Muscle of leg (tissue), 16 donors: Measurements from ENCODE around the gene NR1I2. TPM values are rescaled to one million over a fixed set of nuclear protein-coding genes. Genes with fewer than 3 reads are reported as not detected.

Experiments used
- DNase-seq: peaks from one replicate; pipeline ENCODE4 v3.0.0; 2013
- H3K27ac ChIP-seq: one replicate; pipeline ENCODE4 v1.5.1; 2013; ENCODE audit warnings: mild to moderate bottlenecking, low read length, control low read depth
- H3K27me3 ChIP-seq: one replicate; pipeline ENCODE4 v1.6.1; 2013; ENCODE audit warnings: low read length; ENCODE audit not compliant: control insufficient read depth, insufficient read depth
- H3K36me3 ChIP-seq: one replicate; pipeline ENCODE4 v1.6.1; 2013; ENCODE audit warnings: low read length; ENCODE audit not compliant: control insufficient read depth, insufficient read depth
- H3K4me1 ChIP-seq: one replicate; pipeline ENCODE4 v1.6.1; 2013; ENCODE audit warnings: low read length; ENCODE audit not compliant: control insufficient read depth, insufficient read depth
- H3K4me3 ChIP-seq: one replicate; pipeline ENCODE4 v1.5.1; 2013; ENCODE audit warnings: low read length, control low read depth
- H3K9me3 ChIP-seq: replicated peaks from 2 replicates; pipeline ENCODE4 v1.6.1; 2013; ENCODE audit warnings: low read depth, low read length; ENCODE audit not compliant: control insufficient read depth
- WGBS: methylation state at CpG from one replicate; pipeline ENCODE4 v1.1.5; 2013; ENCODE audit warnings: missing lambda C conversion rate; ENCODE audit not compliant: insufficient coverage; 5-methylcytosine and 5-hydroxymethylcytosine counted together
- long read RNA-seq, 11 donors: transcript quantifications; one replicate each; lab custom pipeline, GENCODE V29; 2026
- polyA plus RNA-seq, 8 donors: library from polyadenylated mRNA; unstranded; fragments of 120-200 nt; gene quantifications; one replicate each; pipeline versions ENCODE4 v1.2.1 to v1.2.3, GENCODE V29; 2013; ENCODE audit warnings: inconsistent platforms in 1 of 8, low replicate concordance in 1 of 8; ENCODE audit not compliant: insufficient read length in 8 of 8, insufficient read depth in 1 of 8
- total RNA-seq: library from RNA; stranded (reverse); fragments of 120-200 nt; gene quantifications from one replicate; pipeline ENCODE4 v1.2.4, GENCODE V29; 2013

NR1I2 gene
- total RNA-seq (0.27 TPM), polyA plus RNA-seq (1 to 10 TPM in 1 of 8 donors, under 1 TPM in 7; 0.19 to 1.9 (median 0.35) TPM)
- long read RNA-seq, donor 1: 0 reads
- long read RNA-seq, donor 2: 0 reads
- long read RNA-seq, donor 3: 0 reads
- long read RNA-seq, donor 4: 0 reads
- long read RNA-seq, donor 5: 0 reads
- long read RNA-seq, donor 6: 0 reads
- long read RNA-seq, donor 7: 0 reads
- long read RNA-seq, donor 8: 0 reads
- long read RNA-seq, donor 9: 0 reads
- long read RNA-seq, donor 10: 0 reads
- long read RNA-seq, donor 11: 0 reads

- 89% methylated on average over 6 of the region's 10 CpGs for WGBS
- Histone ChIP-seq H3K27me3 (no peaks in the 10 kb centered on the region), H3K27ac (no peak within 1 kb of the TSS), H3K36me3 (no peaks in the 10 kb centered on the region), H3K4me1 (no peaks in the 10 kb centered on the region), H3K4me3 (no peak within 1 kb of the TSS), H3K9me3 (peaks cover 2% of the 10 kb centered on the region)
- no peak for DNase-seq
Measured at GRCh38 chr3:119781330-119782198, at the start of gene NR1I2. Gene NR1I2 (plus strand): TSS chr3:119782101.

- no peak overlapping the region for H3K27ac ChIP-seq
- WGBS: no CpG with 5 or more reads among the region's 5 CpGs
- H3K9me3 ChIP-seq: no peaks in the 10 kb centered on the region
- H3K4me1 ChIP-seq: no peaks in the 10 kb centered on the region
- DNase-seq: no peak
- no peaks in the 10 kb centered on the region for H3K27me3 ChIP-seq
- no peak overlapping the region for H3K4me3 ChIP-seq
- H3K36me3 ChIP-seq: no peaks in the 10 kb centered on the region
Measured at GRCh38 chr3:119733812-119734211, 48.1 kb upstream of the NR1I2 start.

- Histone ChIP-seq H3K9me3 (no peaks in the 10 kb centered on the region), H3K27ac (no peak overlapping the region), H3K27me3 (no peaks in the 10 kb centered on the region), H3K36me3 (no peaks in the 10 kb centered on the region), H3K4me3 (no peak overlapping the region), H3K4me1 (no peaks in the 10 kb centered on the region)
- DNase-seq: no peak
Measured at GRCh38 chr3:119738741-119739140, 43.2 kb upstream of the NR1I2 start.

GRCh38 chr3:119741657-119742590 is 40.0 kb upstream of the NR1I2 start:
- Histone ChIP-seq H3K27ac (no peak overlapping the region), H3K27me3 (no peaks in the 10 kb centered on the region), H3K4me3 (no peak overlapping the region), H3K4me1 (no peaks in the 10 kb centered on the region), H3K9me3 (no peaks in the 10 kb centered on the region), H3K36me3 (no peaks in the 10 kb centered on the region)
- 100% methylated on average over 1 of the region's 5 CpGs for WGBS
- peak; percentile 55 for DNase-seq

- Histone ChIP-seq H3K27ac (no peak overlapping the region), H3K4me3 (no peak overlapping the region), H3K9me3 (no peaks in the 10 kb centered on the region), H3K27me3 (no peaks in the 10 kb centered on the region), H3K36me3 (no peaks in the 10 kb centered on the region), H3K4me1 (no peaks in the 10 kb centered on the region)
- WGBS: 89% methylated on average over 5 of the region's 10 CpGs
- DNase-seq: no peak
Measured at GRCh38 chr3:119743921-119744320, 38.0 kb upstream of the NR1I2 start.

GRCh38 chr3:119745942-119746341 is 36.0 kb upstream of the NR1I2 start:
- Histone ChIP-seq H3K9me3 (no peaks in the 10 kb centered on the region), H3K27me3 (no peaks in the 10 kb centered on the region), H3K27ac (no peak overlapping the region), H3K36me3 (no peaks in the 10 kb centered on the region), H3K4me1 (no peaks in the 10 kb centered on the region), H3K4me3 (no peak overlapping the region)
- no peak for DNase-seq
- WGBS: no CpG with 5 or more reads among the region's 1 CpG

- Histone ChIP-seq H3K27me3 (no peaks in the 10 kb centered on the region), H3K4me3 (no peak overlapping the region), H3K36me3 (no peaks in the 10 kb centered on the region), H3K9me3 (no peaks in the 10 kb centered on the region), H3K27ac (no peak overlapping the region), H3K4me1 (no peaks in the 10 kb centered on the region)
- WGBS: 71% methylated on average over 1 of the region's 3 CpGs
- DNase-seq: no peak
Measured at GRCh38 chr3:119746423-119746822, 35.5 kb upstream of the NR1I2 start.

GRCh38 chr3:119747357-119747756 is 34.5 kb upstream of the NR1I2 start:
- H3K9me3 ChIP-seq: no peaks in the 10 kb centered on the region
- peak; percentile 63 for DNase-seq
- no peaks in the 10 kb centered on the region for H3K36me3 ChIP-seq
- no peaks in the 10 kb centered on the region for H3K27me3 ChIP-seq
- H3K4me3 ChIP-seq: no peak overlapping the region
- H3K4me1 ChIP-seq: no peaks in the 10 kb centered on the region
- no peak overlapping the region for H3K27ac ChIP-seq
- WGBS: 63% methylated on average over 4 of the region's 4 CpGs

- WGBS: no CpG with 5 or more reads among the region's 1 CpG
- Histone ChIP-seq H3K27ac (no peak overlapping the region), H3K4me3 (no peak overlapping the region), H3K9me3 (no peaks in the 10 kb centered on the region), H3K4me1 (no peaks in the 10 kb centered on the region), H3K27me3 (no peaks in the 10 kb centered on the region), H3K36me3 (no peaks in the 10 kb centered on the region)
- no peak for DNase-seq
Measured at GRCh38 chr3:119748991-119749390, 32.9 kb upstream of the NR1I2 start.

GRCh38 chr3:119751423-119751822 is 30.5 kb upstream of the NR1I2 start:
- 100% methylated on average over 2 of the region's 3 CpGs for WGBS
- H3K4me3 ChIP-seq: no peak overlapping the region
- H3K4me1 ChIP-seq: no peaks in the 10 kb centered on the region
- no peaks in the 10 kb centered on the region for H3K36me3 ChIP-seq
- H3K27ac ChIP-seq: no peak overlapping the region
- H3K27me3 ChIP-seq: no peaks in the 10 kb centered on the region
- no peak for DNase-seq
- no peaks in the 10 kb centered on the region for H3K9me3 ChIP-seq
